ENCODE data around the gene THSD4.

DNA sequence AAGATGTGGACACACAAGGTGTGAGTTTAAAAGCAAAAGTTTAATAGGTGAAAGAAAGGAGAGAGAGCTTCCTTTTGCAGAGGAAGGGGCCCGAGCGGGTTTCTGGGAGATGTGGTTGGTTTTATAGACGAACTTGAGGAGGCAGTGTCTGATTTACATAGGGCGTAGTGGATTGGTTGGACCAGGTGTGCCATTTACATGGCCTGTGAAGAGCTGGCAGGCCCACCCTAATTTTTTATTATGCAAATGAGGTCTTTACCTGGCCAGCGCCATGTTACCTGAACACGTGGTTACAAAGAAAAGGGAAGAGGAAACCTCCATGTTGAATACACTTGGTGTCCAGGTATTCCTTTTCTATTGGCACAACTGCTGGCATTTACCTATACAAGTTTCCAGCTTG is 42.8 kb upstream of the THSD4 start:
- TF ChIP-seq, protein P1, sequence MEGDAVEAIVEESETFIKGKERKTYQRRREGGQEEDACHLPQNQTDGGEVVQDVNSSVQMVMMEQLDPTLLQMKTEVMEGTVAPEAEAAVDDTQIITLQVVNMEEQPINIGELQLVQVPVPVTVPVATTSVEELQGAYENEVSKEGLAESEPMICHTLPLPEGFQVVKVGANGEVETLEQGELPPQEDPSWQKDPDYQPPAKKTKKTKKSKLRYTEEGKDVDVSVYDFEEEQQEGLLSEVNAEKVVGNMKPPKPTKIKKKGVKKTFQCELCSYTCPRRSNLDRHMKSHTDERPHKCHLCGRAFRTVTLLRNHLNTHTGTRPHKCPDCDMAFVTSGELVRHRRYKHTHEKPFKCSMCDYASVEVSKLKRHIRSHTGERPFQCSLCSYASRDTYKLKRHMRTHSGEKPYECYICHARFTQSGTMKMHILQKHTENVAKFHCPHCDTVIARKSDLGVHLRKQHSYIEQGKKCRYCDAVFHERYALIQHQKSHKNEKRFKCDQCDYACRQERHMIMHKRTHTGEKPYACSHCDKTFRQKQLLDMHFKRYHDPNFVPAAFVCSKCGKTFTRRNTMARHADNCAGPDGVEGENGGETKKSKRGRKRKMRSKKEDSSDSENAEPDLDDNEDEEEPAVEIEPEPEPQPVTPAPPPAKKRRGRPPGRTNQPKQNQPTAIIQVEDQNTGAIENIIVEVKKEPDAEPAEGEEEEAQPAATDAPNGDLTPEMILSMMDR (IDR thresholded peaks at IDR 0.05), result no peak
- TF ChIP-seq POLR2A (IDR thresholded peaks at IDR 0.05), result no peak
